GM12865 (cell line): Measurements from ENCODE around the gene TST.

Experiments used
- DNase-seq: peaks from one replicate; pipeline ENCODE4 v3.0.0; 2010; ENCODE audit warnings: low read depth
- H3K4me3 ChIP-seq: 2 replicates; pipeline ENCODE4 v1.5.1; 2011; ENCODE audit warnings: mild to moderate bottlenecking, low read depth, low read length, control low read depth
- CTCF ChIP-seq: IDR thresholded peaks from 2 replicates; pipeline ENCODE4 v1.5.1; 2011; ENCODE audit warnings: low read length, control low read depth, low read depth, inconsistent platforms; ENCODE audit not compliant: insufficient read depth; ENCODE audit errors: missing control alignments

Gene TST

GRCh38 chr22:37030560-37031281 is 11.5 kb upstream of the TST start:
- no peak overlapping the region for H3K4me3 ChIP-seq
- no peak for TF ChIP-seq CTCF
- no peak for DNase-seq

- TF ChIP-seq CTCF, result no peak
- no peak overlapping the region for H3K4me3 ChIP-seq
- no peak for DNase-seq
Observed at GRCh38 chr22:37028692-37029674, 9.7 kb upstream of the TST start.

- no peak for TF ChIP-seq CTCF
- H3K4me3 ChIP-seq, result no peak overlapping the region
- no peak for DNase-seq
Observed at GRCh38 chr22:37027556-37027955, 8.3 kb upstream of the TST start.

GRCh38 chr22:37026325-37026724 is 7.1 kb upstream of the TST start:
- no peak for TF ChIP-seq CTCF
- no peak for DNase-seq
- H3K4me3 ChIP-seq, result no peak overlapping the region

- DNase-seq, result no peak
- TF ChIP-seq CTCF, result no peak
- no peak overlapping the region for H3K4me3 ChIP-seq
Observed at GRCh38 chr22:37025500-37026070, 6.3 kb upstream of the TST start.

- H3K4me3 ChIP-seq, result no peak overlapping the region
- DNase-seq, result no peak
- no peak for TF ChIP-seq CTCF
Observed at GRCh38 chr22:37024339-37025157, 5.3 kb upstream of the TST start.
